ENCODE measurements around the gene SNAP47. TPM values are rescaled to one million over a fixed set of nuclear protein-coding genes. Genes with fewer than 3 reads are reported as not detected.

Gene SNAP47
- total and polyA plus RNA-seq, 2 donors (not counting 3 experiments of a cell fraction or from before 2014, with no cell fraction given), result 24.0 to 32.7 TPM

DNA sequence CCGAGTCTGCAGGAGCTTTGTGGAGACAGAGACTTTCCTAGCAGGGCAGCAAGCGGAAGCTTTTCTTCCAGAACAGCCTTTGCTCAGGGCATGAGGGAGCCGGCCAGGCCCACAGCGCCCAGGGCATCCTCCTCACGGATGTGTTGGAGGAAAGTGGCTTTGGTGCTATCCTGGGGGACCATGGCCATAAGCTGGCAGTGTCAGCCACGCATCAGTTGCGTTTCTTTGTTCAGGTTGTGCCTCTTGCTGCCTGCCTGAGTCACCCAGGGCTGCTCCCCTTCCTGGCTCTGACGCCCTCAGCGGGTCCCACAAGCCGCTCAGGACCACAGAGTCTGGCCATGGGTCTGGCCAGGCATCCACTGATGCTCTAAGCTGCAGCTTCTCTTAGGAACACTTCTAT, 40.6 kb downstream of the SNAP47 start:
- no peaks in the 10 kb centered on the region for H4K20me1 ChIP-seq (replicated peaks; ENCODE audit: control insufficient read depth, extremely low read depth, insufficient read depth, low read length)
- no peak overlapping the region for H3K4me2 ChIP-seq (ENCODE audit: insufficient read depth, low read length)
- peaks cover 10% of the 10 kb centered on the region for H3K4me1 ChIP-seq (ENCODE audit: control insufficient read depth, extremely low read depth, insufficient read depth, low read length)
- FAIRE-seq (no peak), DNase-seq (ENCODE audit: low read depth, low spot score) (no peak)
- dilution Hi-C loops (cut with MboI; ENCODE audit: extremely low pct_ligation_motif_present, low sequenced_read_pairs) (no loop called here), intact Hi-C loops (cut with micrococcal nuclease) (no loop called here)
- H3K9ac ChIP-seq (replicated peaks; ENCODE audit: extremely low read depth, insufficient read depth, low read length), result no peak overlapping the region
- H3K4me3 ChIP-seq (replicated peaks in 1 of 3; ENCODE audit: insufficient read depth in 1 of 3, low read depth in 1 of 3, low read length in 3 of 3), result no peak overlapping the region
- H3K9me3 ChIP-seq (replicated peaks; ENCODE audit: control insufficient read depth, insufficient read depth, low read length), result no peaks in the 10 kb centered on the region
- H3K27me3 ChIP-seq (ENCODE audit: control insufficient read depth in 2 of 2, insufficient read depth in 2 of 2, low read length in 2 of 2), result no peaks in the 10 kb centered on the region
- no peaks in the 10 kb centered on the region for H3K9me1 ChIP-seq (replicated peaks; ENCODE audit: control insufficient read depth, extremely low read depth, insufficient read depth, low read length)
- ChIA-PET POLR2A (no interaction called here), CTCF (interaction anchor here (1.1 to 1.9 kb wide), 3 partner anchors 12 to 14 kb away, joined by 3 to 7 read pairs (median 4); no protein-coding TSS in a partner anchor)
- no peak overlapping the region for H2AFZ ChIP-seq (ENCODE audit: low read depth, low read length)
- H3K36me3 ChIP-seq (ENCODE audit: control insufficient read depth in 2 of 2, extremely low read depth in 1 of 2, insufficient read depth in 2 of 2, low read length in 2 of 2), result peaks cover 0 to 6% of the 10 kb centered on the region in 2 experiments
- no peaks in the 10 kb centered on the region for H3K79me2 ChIP-seq (ENCODE audit: control insufficient read depth, insufficient read depth, low read length)
- no peak overlapping the region for H3K27ac ChIP-seq (ENCODE audit: insufficient read depth, low read depth, low read length)
- no TSS peak for BruUV-seq (replicated peaks)
- TF ChIP-seq JUN (IDR thresholded peaks at IDR 0.05; ENCODE audit: borderline replicate concordance, insufficient read depth, insufficient read length, low read depth) (no peak), GATA2 (IDR thresholded peaks at IDR 0.05; ENCODE audit: insufficient read depth, insufficient read length, low read depth, low read length) (no peak), MYC (IDR thresholded peaks at IDR 0.05; ENCODE audit: low read depth, low read length) (no peak), POLR2A (IDR thresholded peaks at IDR 0.05; ENCODE audit: low read depth, low read length) (no peak), POLR2AphosphoS5 (IDR thresholded peaks at IDR 0.05; ENCODE audit: insufficient read depth, low read depth, low read length) (no peak)

GRCh38 chr1:227776331-227776771, 41.1 kb downstream of the SNAP47 start:
- ChIA-PET CTCF (interaction anchor here (1.1 to 1.9 kb wide), 3 partner anchors 11 to 14 kb away, joined by 3 to 7 read pairs (median 4); no protein-coding TSS in a partner anchor), POLR2A (no interaction called here)
- BruUV-seq (replicated peaks), result no TSS peak
- no peak overlapping the region for H3K9ac ChIP-seq (replicated peaks; ENCODE audit: extremely low read depth, insufficient read depth, low read length)
- H4K20me1 ChIP-seq (replicated peaks; ENCODE audit: control insufficient read depth, extremely low read depth, insufficient read depth, low read length), result no peaks in the 10 kb centered on the region
- no peak overlapping the region for H2AFZ ChIP-seq (ENCODE audit: low read depth, low read length)
- no peak overlapping the region for H3K27ac ChIP-seq (ENCODE audit: insufficient read depth, low read depth, low read length)
- TF ChIP-seq POLR2AphosphoS5 (IDR thresholded peaks at IDR 0.05; ENCODE audit: insufficient read depth, low read depth, low read length) (no peak), FOS (IDR thresholded peaks at IDR 0.05; ENCODE audit: borderline replicate concordance, insufficient read depth, low read length) (peak; percentile 59)
- dilution Hi-C loops (cut with MboI; ENCODE audit: extremely low pct_ligation_motif_present, low sequenced_read_pairs), result no loop called here
- no peaks in the 10 kb centered on the region for H3K9me1 ChIP-seq (replicated peaks; ENCODE audit: control insufficient read depth, extremely low read depth, insufficient read depth, low read length)
- no peak overlapping the region for H3K4me2 ChIP-seq (ENCODE audit: insufficient read depth, low read length)
- FAIRE-seq (peak; percentile 46), DNase-seq (ENCODE audit: low read depth, low spot score) (peak; percentile 13)
- intact Hi-C loops (cut with micrococcal nuclease), result no loop called here
- peaks cover 10% of the 10 kb centered on the region for H3K4me1 ChIP-seq (ENCODE audit: control insufficient read depth, extremely low read depth, insufficient read depth, low read length)
- no peaks in the 10 kb centered on the region for H3K79me2 ChIP-seq (ENCODE audit: control insufficient read depth, insufficient read depth, low read length)
- no peaks in the 10 kb centered on the region for H3K9me3 ChIP-seq (replicated peaks; ENCODE audit: control insufficient read depth, insufficient read depth, low read length)
- no peak overlapping the region for H3K4me3 ChIP-seq (replicated peaks in 1 of 3; ENCODE audit: insufficient read depth in 1 of 3, low read depth in 1 of 3, low read length in 3 of 3)
- peaks cover 0 to 6% of the 10 kb centered on the region in 2 experiments for H3K36me3 ChIP-seq (ENCODE audit: control insufficient read depth in 2 of 2, extremely low read depth in 1 of 2, insufficient read depth in 2 of 2, low read length in 2 of 2)
- H3K27me3 ChIP-seq (ENCODE audit: control insufficient read depth in 2 of 2, insufficient read depth in 2 of 2, low read length in 2 of 2), result no peaks in the 10 kb centered on the region

Measured in endothelial cell of umbilical vein (primary cell).